Activated naive CD4-positive, alpha-beta T cell (primary cell): Measurements from ENCODE around the gene VPS41.

Experiments
- DNase-seq, 4 experiments: peaks; one replicate each; lab custom pipeline; 2025; lab: John Stamatoyannopoulos, UW

Gene VPS41

DNA sequence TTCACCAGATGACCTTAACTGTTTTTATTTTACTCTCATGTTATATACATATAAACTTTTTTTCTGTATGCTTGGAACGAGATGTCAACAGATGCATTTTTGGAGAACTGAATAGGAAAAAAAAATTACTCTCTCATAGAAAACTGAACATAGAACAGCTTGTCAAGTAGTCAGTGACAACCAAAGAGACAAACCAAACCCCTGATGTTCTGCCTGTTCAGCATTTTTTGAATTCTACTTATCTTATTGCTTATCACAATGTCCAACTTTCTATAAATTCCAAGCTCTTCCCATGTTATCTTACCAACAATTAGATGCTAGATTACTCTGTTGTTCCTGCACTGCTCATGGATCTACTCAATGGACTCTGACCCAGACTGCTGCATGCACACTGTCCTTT lies 95.2 kb downstream of the VPS41 start:
- DNase-seq = no peak

DNA sequence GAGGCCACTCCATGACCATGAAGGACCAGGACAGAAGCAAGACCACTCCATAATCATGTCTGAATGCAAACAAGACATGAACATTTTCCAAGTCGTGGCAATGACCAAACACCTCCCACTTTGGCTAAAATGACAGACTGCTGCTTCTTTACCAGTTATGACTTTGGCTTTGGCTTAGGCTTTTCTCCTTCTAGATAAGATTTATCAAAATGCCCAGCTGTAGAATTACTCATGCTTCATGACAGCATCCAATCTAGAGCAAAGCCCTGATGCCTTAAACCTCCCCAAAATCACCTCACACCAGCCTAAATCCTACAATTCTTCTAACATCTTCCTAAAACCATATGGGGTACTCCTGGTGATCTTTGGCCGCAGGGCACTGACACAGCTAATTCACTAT lies 102.1 kb downstream of the VPS41 start:
- no peak for DNase-seq

DNA sequence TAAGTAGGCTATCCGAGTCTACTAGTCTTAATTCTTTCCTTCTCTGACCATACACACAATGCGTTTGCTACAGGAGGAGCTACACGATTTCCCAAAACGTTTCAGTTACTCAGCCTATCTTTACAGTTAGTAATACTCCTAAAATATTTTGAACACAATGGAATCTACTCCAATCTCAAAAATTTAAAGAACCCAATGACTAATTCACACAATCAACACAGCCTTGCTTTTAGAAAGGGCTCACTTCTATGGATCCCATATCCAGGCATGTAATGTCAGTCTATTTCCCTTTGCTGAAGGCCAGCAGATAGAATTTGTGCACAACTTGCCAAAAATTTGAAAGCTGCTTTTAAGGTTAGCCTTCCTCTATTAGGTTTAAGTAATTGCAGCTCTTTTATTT lies 107.2 kb downstream of the VPS41 start:
- DNase-seq = no peak

DNA sequence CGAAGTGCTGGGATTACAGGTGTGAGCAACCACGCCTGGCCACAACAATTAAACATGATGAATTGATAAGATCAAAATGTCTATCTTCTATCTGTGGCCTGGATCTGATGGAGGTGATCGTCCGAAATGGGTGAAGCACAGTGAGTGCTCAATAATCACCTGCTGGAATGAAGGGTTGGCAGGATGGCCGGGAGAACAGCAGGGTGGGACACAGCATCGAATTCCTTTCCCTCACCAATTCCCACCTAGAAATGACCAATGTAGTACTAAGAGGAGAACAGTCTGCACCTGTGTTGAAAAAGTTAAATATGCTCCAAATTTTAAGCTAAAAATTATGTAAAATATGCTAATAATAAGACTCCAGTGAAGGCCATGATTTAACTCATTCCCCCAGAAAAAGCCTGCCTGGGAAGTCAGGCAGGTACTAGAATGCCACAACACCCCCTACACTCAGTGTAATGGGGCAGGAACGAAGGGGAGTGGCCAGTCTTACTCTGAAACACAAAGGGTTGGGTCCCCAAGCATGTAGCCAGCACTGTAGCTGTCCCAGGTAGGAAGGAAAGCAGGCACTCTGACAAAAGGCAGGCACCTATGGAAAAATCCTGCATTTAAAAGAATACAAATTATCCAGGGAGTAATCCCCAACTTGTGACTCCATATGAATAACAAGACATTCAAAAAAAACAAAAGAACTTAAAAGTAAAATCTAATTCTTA lies 110.3 kb downstream of the VPS41 start:
- no peak for DNase-seq

DNA sequence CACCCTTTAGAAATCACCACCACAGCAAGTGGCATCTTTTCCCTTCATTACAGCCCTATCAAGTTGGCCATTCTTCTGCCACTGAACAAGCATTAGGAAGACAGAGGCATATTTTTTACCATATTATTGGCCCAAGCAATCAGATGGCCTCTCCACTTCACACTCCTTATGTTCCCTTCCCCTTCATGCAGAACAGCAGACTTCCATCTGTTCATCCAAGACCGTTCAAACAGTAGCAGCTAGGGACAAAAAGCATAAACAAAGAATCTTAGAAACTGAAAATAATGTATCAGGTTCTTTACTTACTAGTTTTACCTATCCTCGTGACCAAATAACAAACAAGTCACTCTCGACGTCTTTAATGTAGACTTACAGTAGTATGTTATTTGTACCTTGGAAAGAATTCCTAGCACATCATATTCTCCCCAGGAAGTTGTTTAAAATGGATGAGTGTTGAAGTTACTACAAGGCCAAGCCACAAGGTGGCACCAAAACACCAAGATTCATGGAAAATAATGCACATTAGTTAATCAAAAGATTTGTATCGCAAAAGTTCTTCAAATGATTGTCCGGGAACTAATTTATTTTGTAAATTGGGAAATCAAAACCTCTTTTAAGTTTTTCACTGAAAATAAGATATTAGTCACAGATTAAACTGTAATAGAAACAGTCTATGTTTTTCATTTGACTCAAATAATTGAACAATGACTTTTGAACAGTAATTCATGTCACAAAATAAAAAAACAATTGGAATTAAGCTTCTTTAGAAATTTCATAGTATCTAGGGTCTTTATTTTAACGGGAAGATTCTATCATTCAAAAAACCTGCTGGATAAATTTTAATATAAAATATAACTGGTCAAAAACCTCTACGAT lies 112.1 kb downstream of the VPS41 start:
- peak in 1 of 4 experiments; percentile 11 for DNase-seq

DNA sequence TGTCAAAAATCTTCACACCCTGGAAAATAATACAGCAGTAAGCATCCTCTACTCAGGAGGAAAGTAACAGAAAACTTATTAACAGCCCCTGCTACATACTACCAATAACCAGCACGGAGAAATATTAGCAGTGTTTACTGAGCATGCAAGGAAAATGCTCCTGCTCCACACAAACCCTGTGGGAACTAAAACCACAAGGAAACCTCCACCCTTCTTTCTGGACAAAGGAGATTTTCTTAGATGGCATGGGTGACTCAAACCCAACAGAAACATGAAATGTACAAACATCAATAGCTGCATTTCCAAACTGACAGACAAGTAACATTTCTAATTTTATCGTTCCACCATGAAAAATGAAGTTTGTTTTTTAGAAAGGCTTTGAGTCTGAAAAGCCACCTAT lies 113.4 kb downstream of the VPS41 start:
- no peak for DNase-seq

DNA sequence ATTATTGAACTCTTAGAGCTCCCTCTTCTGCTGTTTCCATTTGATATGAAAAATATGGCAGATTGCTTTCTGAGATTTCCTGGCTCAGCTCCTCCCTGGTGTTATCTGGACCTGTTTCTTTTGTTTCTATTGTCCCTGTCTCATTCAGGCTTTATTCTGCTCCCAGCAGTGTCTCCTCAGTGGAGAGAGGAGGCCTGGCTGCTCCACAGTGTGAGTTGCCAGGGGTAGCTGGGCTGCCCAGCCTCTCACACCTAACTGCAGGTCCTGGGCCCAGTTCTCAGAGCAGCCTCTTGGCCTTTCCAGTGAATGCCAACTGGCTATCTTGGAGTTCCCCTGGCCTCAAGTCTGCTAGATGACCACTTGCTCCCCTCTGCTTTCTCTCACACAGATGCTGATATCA lies 127.0 kb downstream of the VPS41 start:
- DNase-seq = no peak

DNA sequence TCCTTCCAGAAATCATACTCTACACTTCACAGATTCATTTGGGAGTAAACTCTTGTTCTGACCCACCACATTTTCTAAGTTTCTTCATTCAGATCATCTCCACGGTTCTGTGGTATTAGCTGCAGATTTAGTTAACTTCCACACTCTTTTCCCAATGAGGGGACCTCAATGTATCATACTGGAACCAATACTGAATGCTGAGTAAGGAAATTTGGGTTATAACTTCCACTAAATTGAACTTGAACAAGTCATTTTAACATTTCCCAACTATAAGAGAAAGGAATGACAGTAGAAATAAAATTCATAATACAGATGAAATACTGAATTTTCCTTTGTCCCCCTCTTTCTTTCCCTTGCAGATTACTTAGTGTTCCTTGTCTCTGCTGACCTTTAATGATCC lies 131.4 kb downstream of the VPS41 start:
- no peak for DNase-seq

DNA sequence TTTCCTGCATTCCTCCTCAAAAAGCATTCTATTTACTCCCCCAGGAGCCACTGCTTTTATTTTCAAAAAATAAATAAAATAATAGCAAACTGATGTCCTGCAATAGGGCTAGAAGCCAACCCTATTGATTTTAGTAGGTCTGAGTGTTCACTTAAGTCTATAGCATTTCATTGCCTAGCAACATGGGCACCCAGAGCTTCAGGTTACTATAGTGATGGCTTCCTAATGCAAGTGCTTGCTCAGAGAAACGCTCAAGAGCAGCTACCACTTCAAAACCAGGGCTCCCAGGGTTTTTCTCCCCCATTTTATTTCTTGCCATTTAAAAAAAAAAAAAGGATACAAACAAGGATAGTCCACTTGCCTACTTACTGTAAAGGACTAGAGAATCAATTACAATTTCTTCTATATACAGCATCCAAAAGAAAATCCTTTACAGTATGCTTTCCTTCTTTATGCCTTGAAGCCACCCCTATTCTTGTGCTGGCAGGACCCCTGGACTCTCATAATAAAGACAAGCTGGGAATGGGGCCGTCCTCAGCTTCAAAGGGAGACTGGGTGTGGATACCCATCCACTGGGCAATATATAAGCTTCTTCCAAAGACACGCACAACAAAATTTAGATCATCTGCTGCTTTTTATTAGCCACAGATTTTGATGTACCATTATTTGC lies 133.3 kb downstream of the VPS41 start:
- DNase-seq = no peak

DNA sequence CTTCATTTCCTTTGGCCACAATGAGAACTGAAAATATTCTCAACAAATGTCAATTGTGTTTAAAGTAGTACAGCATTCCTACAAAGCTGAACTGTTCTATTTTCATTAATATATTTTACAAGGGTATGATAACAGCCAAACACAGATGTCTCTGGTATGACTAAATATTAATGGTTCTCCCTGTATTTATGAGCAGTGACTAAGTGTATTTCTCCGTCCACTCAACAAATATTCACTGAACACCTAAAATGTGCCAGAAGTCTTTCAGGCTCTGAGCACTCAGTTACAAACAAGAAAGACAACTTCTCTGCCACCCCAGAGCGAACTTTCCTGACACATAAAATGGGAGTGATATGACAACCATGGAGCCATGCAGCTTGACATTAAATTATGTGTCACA lies 135.6 kb downstream of the VPS41 start:
- no peak for DNase-seq

DNA sequence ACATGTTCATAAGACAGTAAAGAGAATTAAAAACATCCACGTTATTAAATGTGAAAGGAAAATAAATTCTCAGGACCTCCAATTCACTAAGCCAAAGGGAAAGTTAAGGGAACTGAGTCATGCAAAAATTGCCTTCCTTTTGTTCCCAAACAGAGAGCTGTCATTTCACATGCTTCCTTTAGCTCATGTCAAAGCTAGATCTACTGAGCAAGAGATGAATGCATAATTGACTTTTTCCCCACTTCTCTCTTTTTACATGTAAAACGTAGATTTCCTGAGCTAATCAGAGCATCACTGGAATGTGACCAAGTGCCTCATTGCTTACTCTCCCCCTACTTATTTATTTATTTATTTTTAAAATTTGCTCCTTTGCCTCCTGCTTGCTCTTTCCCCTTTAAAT lies 148.8 kb downstream of the VPS41 start:
- no peak for DNase-seq

DNA sequence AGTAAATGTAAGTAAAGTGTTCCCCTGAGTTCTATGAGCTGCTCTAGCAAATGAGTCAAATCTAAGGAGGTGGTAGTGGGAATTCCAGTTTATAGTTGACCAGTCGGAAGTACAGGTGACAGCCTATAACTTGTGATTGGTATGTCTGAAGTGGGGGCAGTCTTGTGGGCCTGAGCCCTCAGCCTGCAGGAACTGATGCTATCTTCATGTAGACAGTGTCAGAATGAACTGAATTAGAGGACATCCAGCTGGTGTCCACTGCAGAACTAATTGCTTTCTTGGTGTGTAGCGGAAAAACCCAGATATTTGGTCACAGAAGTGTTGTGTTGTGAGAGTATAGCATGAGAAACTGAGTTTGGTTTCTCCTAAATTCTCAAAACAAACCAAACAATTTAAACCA lies 150.0 kb downstream of the VPS41 start:
- DNase-seq = no peak

DNA sequence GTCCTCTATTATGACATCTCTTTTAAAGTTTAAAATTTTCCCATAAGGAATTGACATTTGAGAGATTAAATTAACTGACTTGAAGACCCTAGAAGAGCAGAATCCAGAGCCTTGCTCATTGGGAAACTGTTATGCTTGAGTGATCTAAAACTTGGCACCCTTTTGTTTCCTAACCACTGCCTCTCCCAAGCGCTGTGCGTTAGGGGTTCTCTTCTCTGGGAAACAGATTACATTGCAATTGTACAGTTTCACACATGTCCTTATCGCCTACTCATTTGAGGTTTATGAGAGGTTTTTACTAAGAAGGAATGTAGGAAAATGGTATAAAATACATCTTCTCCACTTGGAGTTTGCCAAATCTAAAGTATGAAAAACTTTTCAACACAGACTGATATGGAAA lies 151.1 kb downstream of the VPS41 start:
- no peak for DNase-seq

DNA sequence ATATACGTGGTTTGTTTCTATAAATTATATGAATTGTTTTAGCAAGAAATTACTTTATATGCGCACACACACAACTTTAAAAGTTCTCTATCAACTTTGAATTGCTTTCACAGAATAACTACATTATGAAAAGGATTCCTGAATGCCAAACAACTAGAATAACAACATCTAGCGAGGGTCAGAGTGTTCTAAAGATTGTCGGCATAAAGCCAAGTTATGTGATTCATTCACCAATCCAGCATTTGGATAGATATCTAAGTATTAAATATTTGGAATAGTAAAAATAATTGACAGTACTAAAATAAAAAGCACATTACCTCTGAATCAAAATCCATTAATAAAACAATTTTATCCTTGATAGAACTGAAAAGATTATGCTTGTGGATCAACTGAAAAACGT lies 152.5 kb downstream of the VPS41 start:
- DNase-seq = no peak

DNA sequence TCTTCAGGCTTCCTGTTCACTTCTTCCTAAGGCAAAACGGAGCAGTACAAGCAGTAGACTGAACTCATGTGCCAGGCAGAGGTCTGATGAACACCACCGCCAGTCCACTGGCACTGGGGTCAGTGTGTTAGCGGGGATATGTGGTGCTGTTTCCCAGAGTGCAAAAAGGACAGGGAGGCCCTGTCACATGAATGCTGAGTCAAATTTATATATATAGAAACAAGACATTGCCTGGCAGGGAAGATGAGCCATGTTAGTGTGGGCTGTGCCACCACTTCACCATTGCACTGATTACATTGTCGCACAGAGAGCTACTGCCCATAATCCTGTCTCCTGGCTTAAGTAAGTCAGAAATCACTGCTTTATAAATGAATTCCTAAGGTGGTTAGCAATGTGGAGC lies 155.6 kb downstream of the VPS41 start:
- DNase-seq = no peak

DNA sequence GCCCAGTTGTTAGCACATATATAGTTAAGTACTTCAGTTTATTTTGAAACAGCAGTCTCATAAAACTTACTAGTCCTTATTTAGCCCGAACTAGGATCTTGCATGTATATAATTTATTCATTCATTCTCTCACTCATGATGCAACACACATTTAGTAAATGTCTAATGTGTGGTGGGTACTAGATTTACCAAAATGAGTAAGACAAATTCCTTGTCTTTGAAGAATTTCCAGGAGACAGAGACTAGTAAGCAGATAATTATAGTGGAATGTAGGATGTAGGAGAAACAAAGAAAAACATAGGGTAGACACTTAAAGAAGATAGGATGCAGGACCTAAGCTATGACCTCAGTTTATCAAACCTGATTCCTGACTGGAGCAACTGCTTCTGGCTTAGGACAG lies 157.6 kb downstream of the VPS41 start:
- no peak for DNase-seq

DNA sequence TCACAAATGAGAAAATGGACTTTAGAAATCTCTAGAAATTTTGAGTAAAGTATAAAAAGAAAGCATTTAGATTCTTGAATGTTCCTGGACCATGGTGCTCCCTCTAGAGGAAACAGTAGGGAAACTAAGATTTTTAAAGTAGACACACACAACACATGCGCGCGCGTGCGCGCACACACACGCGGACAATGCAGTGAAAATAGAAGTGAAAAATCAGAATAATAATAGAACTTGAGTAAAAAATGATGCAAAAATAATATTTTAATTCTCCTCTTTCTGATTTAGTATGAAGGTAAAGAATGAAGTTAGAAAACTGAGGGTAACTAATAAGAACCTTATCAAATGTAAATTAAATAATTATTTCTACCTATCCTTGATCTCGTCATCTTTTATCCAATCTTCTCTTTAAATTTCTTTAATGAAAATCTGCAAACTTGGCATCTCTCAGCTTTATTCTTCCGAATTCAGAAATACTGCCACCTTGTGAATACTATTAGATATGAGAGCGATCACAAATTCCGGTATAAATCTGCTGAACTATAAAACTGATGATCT lies 160.9 kb downstream of the VPS41 start:
- DNase-seq = no peak

DNA sequence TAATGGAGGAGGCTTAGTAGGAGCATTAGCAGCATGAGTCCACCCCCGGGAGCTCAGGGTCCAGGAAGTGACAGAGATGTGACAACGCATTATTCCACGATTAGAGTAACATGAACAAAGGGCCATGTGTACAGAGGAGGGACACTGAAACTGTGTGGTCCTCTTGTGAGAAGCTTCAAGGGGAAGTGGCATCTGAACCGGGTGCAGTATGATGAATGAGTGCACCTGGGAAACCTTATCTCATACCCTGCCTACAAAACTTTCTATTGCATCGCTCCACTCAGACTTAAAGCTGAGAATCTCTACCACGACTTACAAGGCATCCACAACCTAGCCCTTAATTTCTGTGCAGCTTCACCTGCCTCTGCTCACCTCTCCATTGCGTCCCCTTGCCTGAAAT lies 162.6 kb downstream of the VPS41 start:
- no peak for DNase-seq

DNA sequence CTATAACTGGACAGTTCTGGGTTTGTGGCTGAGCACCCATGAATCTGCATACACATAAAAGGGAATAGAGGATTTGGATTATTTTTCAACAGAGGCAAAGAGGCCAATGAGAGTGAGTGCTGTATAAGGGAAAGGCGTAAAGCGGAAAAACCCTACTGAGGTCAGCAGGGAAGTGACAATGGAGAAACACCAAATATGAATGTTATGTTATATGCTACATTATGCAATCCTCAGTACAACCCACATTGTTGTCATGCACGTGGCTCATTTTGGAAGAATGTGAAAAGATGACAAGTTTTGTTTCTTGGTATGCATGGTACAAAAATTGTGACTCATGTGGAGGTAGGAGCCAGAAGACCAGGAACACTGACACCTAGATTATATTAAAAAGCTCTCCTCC lies 164.2 kb downstream of the VPS41 start:
- no peak for DNase-seq

DNA sequence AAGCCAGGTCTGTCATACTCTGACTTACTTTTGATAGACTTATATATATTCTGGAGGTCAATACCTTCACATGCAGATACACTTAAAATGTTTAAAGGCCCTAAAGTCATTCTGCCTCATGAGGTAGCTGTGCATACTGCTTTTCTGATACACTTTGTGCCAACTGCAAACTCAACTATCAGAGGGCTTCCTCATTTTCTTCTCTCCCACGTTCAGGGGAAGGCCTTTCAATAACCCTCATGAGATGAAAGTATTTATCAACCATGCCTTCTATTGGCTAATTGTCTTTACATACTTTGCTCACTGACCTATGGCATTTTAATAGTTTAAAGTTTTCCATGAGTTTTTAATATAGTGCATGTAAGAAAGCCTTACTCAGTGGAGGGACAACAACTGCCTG lies 165.1 kb downstream of the VPS41 start:
- DNase-seq = no peak

DNA sequence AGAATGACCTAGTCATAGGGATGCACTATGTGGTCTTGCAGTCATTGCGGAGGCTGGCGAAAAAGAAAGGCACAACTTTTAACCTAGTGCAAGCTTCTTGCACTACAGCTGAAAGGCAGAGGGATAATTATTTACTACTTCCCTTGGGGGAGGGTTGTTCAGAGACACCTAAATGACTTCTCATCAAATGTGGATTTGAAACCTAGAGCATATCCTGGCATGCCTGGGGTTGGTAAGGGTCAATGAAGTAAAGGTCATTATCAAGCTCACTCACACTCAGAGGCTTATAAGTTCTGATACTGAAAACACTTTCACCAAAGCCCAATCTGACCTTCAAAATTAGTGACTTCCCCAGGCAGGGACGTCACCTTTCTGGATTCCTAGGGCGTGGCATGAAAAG lies 168.9 kb downstream of the VPS41 start:
- DNase-seq = no peak

DNA sequence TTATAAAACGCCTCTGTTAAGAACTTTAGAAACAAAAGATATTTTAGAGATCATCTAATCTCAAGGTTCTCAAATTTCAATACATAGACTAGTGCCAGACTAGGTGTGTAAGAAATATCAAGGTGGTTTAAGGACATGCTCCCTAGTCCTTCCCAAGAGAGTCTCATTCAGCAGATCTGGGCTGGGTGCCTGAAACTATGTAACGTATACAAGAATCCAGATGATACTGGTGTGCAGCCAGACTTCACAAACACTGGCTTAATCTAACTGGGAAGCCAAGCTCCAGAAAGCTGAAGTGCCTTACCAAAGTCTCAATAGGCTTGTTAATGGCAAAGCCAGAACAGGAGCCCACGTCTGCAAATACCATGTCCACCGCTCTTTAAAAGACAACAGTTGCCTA lies 172.9 kb downstream of the VPS41 start:
- DNase-seq = no peak

DNA sequence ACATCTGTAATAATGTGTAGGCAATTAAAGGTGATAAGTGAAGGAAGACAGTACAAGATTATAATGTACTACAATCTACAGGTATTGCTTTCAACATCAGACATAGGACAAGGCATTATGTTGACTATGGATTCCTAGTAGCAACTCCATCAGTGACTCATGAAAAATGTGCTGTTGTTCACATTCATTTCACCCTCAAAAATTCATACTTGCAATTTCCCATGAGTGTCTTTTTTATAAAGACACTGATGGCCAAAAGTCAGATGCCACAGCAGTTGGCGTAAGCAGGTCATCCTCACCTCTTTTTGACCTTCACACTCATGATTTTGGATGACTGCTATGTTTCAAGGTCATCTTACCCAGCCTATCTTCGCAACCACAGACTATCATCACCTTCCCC lies 177.8 kb downstream of the VPS41 start:
- no peak for DNase-seq
